NCI-H187 (cell line): Measurements from ENCODE around the gene AFAP1L2.

ENCODE experiments used
- DNase-seq, 2 experiments: peaks; one replicate each; lab custom pipeline; 2025; lab: John Stamatoyannopoulos, UW

AFAP1L2 gene

GRCh38 chr10:114387784-114388183 lies 16.5 kb downstream of the AFAP1L2 start:
- DNase-seq: no peak

- no peak for DNase-seq
Measured at GRCh38 chr10:114386452-114386851, 17.9 kb downstream of the AFAP1L2 start.

GRCh38 chr10:114385557-114385956 lies 18.7 kb downstream of the AFAP1L2 start:
- DNase-seq: no peak

GRCh38 chr10:114384601-114385000 lies 19.7 kb downstream of the AFAP1L2 start:
- no peak for DNase-seq

GRCh38 chr10:114384181-114384580 lies 20.1 kb downstream of the AFAP1L2 start:
- no peak for DNase-seq

- no peak for DNase-seq
Measured at GRCh38 chr10:114380797-114381196, 23.5 kb downstream of the AFAP1L2 start.

GRCh38 chr10:114380060-114380459 lies 24.2 kb downstream of the AFAP1L2 start:
- DNase-seq: no peak

- no peak for DNase-seq
Measured at GRCh38 chr10:114379631-114380041, 24.7 kb downstream of the AFAP1L2 start.

GRCh38 chr10:114376523-114376922 lies 27.8 kb downstream of the AFAP1L2 start:
- no peak for DNase-seq

GRCh38 chr10:114375047-114375446 lies 29.3 kb downstream of the AFAP1L2 start:
- DNase-seq: no peak

- DNase-seq: no peak
Measured at GRCh38 chr10:114374053-114374791, 30.1 kb downstream of the AFAP1L2 start.

- no peak for DNase-seq
Measured at GRCh38 chr10:114373631-114374030, 30.7 kb downstream of the AFAP1L2 start.

GRCh38 chr10:114372995-114373394 lies 31.3 kb downstream of the AFAP1L2 start:
- DNase-seq: no peak

- no peak for DNase-seq
Measured at GRCh38 chr10:114372179-114372578, 32.1 kb downstream of the AFAP1L2 start.

GRCh38 chr10:114370966-114371365 lies 33.3 kb downstream of the AFAP1L2 start:
- no peak for DNase-seq

GRCh38 chr10:114370199-114370598 lies 34.1 kb downstream of the AFAP1L2 start:
- DNase-seq: no peak

- DNase-seq: no peak
Measured at GRCh38 chr10:114368057-114368391, 36.3 kb downstream of the AFAP1L2 start.

- no peak for DNase-seq
Measured at GRCh38 chr10:114367351-114368056, 36.8 kb downstream of the AFAP1L2 start.

- no peak for DNase-seq
Measured at GRCh38 chr10:114364726-114365125, 39.6 kb downstream of the AFAP1L2 start.

- DNase-seq: no peak
Measured at GRCh38 chr10:114363745-114364454, 40.4 kb downstream of the AFAP1L2 start.

- DNase-seq: no peak
Measured at GRCh38 chr10:114362826-114363355, 41.4 kb downstream of the AFAP1L2 start.

GRCh38 chr10:114359953-114360345 lies 44.4 kb downstream of the AFAP1L2 start:
- no peak for DNase-seq
